IMR-90 (cell line): ENCODE measurements around the gene QSOX2. TPM values are rescaled to one million over a fixed set of nuclear protein-coding genes. Genes with fewer than 3 reads are reported as not detected.

Source experiments
- ATAC-seq: fragments of 200-7000 bp; cut with Tn5 transposase; 2 replicates; pipeline ENCODE4 v1.9.1; 2020; ENCODE audit warnings: low read depth, mild to moderate bottlenecking, moderate library complexity
- BruUV-seq: library from RNA; stranded (reverse); fragments of 400-500 nt; replicated peaks from 2 replicates; lab custom pipeline; 2021; lab: Mats Ljungman, UMichigan
- CTCF ChIA-PET: fragments of 300-600 bp; formaldehyde crosslinking; extraction: SDS; loops from one replicate; lab custom pipeline; 2021; ENCODE audit warnings: antibody characterized with exemption; lab: Yijun Ruan, JAX
- POLR2A ChIA-PET: fragments of 300-600 bp; sonication (Branson Sonifier 250); formaldehyde crosslinking; loops from one replicate; lab custom pipeline; 2022; ENCODE audit warnings: antibody characterized with exemption; ENCODE audit not compliant: unreplicated experiment; lab: Charles Lee
- DNase-seq: peaks from one replicate; pipeline ENCODE4 v3.0.0; 2013
- H2AFZ ChIP-seq: replicated peaks from 2 replicates; pipeline ENCODE3; 2013; ENCODE audit warnings: low read length, mild to moderate bottlenecking; ENCODE audit not compliant: poor library complexity
- H2AK5ac ChIP-seq: 2 replicates; pipeline ENCODE4 v1.6.1; 2013; ENCODE audit warnings: low read depth, low read length, inconsistent platforms
- H2AK9ac ChIP-seq: replicated peaks from 2 replicates; pipeline ENCODE3; 2013; ENCODE audit warnings: mild to moderate bottlenecking, low read depth, low read length, moderate library complexity; ENCODE audit not compliant: poor library complexity
- H2BK120ac ChIP-seq: 2 replicates; pipeline ENCODE4 v1.6.1; 2013; ENCODE audit warnings: low read depth, low read length, inconsistent platforms
- H2BK15ac ChIP-seq: 3 replicates; pipeline ENCODE4 v1.6.1; 2013; ENCODE audit warnings: low read depth, low read length, inconsistent platforms
- H2BK20ac ChIP-seq: 2 replicates; pipeline ENCODE4 v1.6.1; 2013; ENCODE audit warnings: low read depth, mild to moderate bottlenecking, inconsistent platforms, low read length, moderate library complexity
- H2BK5ac ChIP-seq: 2 replicates; pipeline ENCODE4 v1.6.1; 2013; ENCODE audit warnings: mild to moderate bottlenecking, low read depth, low read length, inconsistent platforms; ENCODE audit not compliant: poor library complexity, severe bottlenecking
- H3K14ac ChIP-seq: replicated peaks from 2 replicates; pipeline ENCODE4 v1.6.1; 2013; ENCODE audit warnings: low read depth, low read length, inconsistent platforms
- H3K18ac ChIP-seq: 2 replicates; pipeline ENCODE4 v1.6.1; 2013; ENCODE audit warnings: low read depth, low read length, control low read depth
- H3K23ac ChIP-seq: 2 replicates; pipeline ENCODE4 v1.6.1; 2013; ENCODE audit warnings: low read depth, low read length, inconsistent platforms
- H3K27ac ChIP-seq: 2 replicates; pipeline ENCODE4 v1.5.1; 2013; ENCODE audit warnings: mild to moderate bottlenecking, control low read depth, low read length; ENCODE audit not compliant: insufficient read depth
- H3K27me3 ChIP-seq: 2 replicates; pipeline ENCODE4 v1.6.1; 2013; ENCODE audit warnings: low read length; ENCODE audit not compliant: control insufficient read depth, insufficient read depth
- H3K36me3 ChIP-seq: 2 replicates; pipeline ENCODE4 v1.6.1; 2013; ENCODE audit warnings: low read length, mixed read lengths; ENCODE audit not compliant: control insufficient read depth, insufficient read depth
- H3K4ac ChIP-seq: 2 replicates; pipeline ENCODE4 v1.6.1; 2013; ENCODE audit warnings: low read depth, low read length, inconsistent platforms
- H3K4me1 ChIP-seq: 2 replicates; pipeline ENCODE4 v1.6.1; 2013; ENCODE audit warnings: low read length, mixed read lengths; ENCODE audit not compliant: control insufficient read depth, insufficient read depth
- H3K4me2 ChIP-seq: 2 replicates; pipeline ENCODE4 v1.6.1; 2013; ENCODE audit warnings: low read depth, mild to moderate bottlenecking, control low read depth, low read length, moderate library complexity
- H3K4me3 ChIP-seq: 2 replicates; pipeline ENCODE4 v1.5.1; 2013; ENCODE audit warnings: low read depth, mild to moderate bottlenecking, control low read depth, low read length, moderate library complexity; ENCODE audit not compliant: insufficient read depth
- H3K56ac ChIP-seq: 2 replicates; pipeline ENCODE4 v1.6.1; 2013; ENCODE audit warnings: low read length, inconsistent platforms; ENCODE audit not compliant: insufficient read depth; ENCODE audit errors: extremely low read depth
- H3K79me1 ChIP-seq, 2 experiments: 2 replicates each; pipeline ENCODE4 v1.6.1; 2013; ENCODE audit warnings: low read length in 2 of 2, inconsistent platforms in 1 of 2, low read depth in 1 of 2
- H3K9ac ChIP-seq: 2 replicates; pipeline ENCODE4 v1.6.1; 2013; ENCODE audit warnings: low read depth, low read length, control low read depth
- H3K9me1 ChIP-seq: 2 replicates; pipeline ENCODE4 v1.6.1; 2013; ENCODE audit warnings: low read length, inconsistent platforms; ENCODE audit not compliant: insufficient read depth
- H3K9me3 ChIP-seq: 2 replicates; pipeline ENCODE4 v1.6.1; 2013; ENCODE audit warnings: low read length; ENCODE audit not compliant: control insufficient read depth, insufficient read depth
- H4K20me1 ChIP-seq: 2 replicates; pipeline ENCODE4 v1.6.1; 2013; ENCODE audit warnings: low read length, inconsistent platforms; ENCODE audit not compliant: insufficient read depth
- H4K5ac ChIP-seq: 2 replicates; pipeline ENCODE4 v1.6.1; 2013; ENCODE audit warnings: mild to moderate bottlenecking, low read depth, low read length, control low read depth
- H4K8ac ChIP-seq, 2 experiments: 2 replicates each; pipeline ENCODE4 v1.6.1; 2013; ENCODE audit warnings: low read depth in 2 of 2, low read length in 2 of 2, control low read depth in 1 of 2, inconsistent platforms in 1 of 2
- H4K91ac ChIP-seq: 2 replicates; pipeline ENCODE4 v1.6.1; 2013; ENCODE audit warnings: low read depth, low read length, inconsistent platforms; ENCODE audit not compliant: insufficient read depth
- CHD1 ChIP-seq: IDR thresholded peaks from 2 replicates; pipeline ENCODE4 v1.6.1; 2012; ENCODE audit warnings: low read depth, low read length, improper control_type of control experiment
- CTCF ChIP-seq: conservative IDR thresholded peaks from 2 replicates; pipeline ENCODE4 v1.5.1; 2012; ENCODE audit warnings: mild to moderate bottlenecking, low read depth, low read length, improper control_type of control experiment
- WGBS, 2 experiments: methylation state at CpG; one replicate each; pipeline versions ENCODE4 v1.1.5 to v1.1.7; 2013; ENCODE audit warnings: missing lambda C conversion rate in 2 of 2; ENCODE audit not compliant: insufficient read length in 1 of 2; ENCODE audit errors: extremely low coverage in 2 of 2; 5-methylcytosine and 5-hydroxymethylcytosine counted together
- dilution Hi-C: fragments of 300-500 bp; cut with HindIII; formaldehyde crosslinking; loops from one replicate; pipeline ENCODE4 v1.14.3; 2018; ENCODE audit warnings: low sequenced_read_pairs; ENCODE audit not compliant: unreplicated experiment
- in situ Hi-C: fragments of 300-500 bp; cut with MboI; formaldehyde crosslinking; loops from 3 replicates; pipeline ENCODE4 v1.14.3; 2019; ENCODE audit warnings: low sequenced_read_pairs, inconsistent platforms, mixed read lengths
- intact Hi-C: fragments of 100-400 bp; cut with micrococcal nuclease; formaldehyde crosslinking; loops from 2 replicates; pipeline ENCODE4 v1.10.0; 2022
- polyA plus RNA-seq, 3 experiments: library from polyadenylated mRNA; depleted of rRNA; stranded (reverse); fragments of >200 nt; gene quantifications; 2 replicates each; pipeline ENCODE4 v1.2.3, GENCODE V29; 2012; ENCODE audit warnings: low replicate concordance in 1 of 3
- total RNA-seq: library from RNA; depleted of rRNA; stranded (reverse); fragments of >200 nt; gene quantifications from 2 replicates; pipeline ENCODE4 v1.2.3, GENCODE V29; 2012

QSOX2 gene
- total and polyA plus RNA-seq, 2 of the 4 experiments (the other 2 are of a cell fraction) = 5.9 to 12.9 TPM

DNA sequence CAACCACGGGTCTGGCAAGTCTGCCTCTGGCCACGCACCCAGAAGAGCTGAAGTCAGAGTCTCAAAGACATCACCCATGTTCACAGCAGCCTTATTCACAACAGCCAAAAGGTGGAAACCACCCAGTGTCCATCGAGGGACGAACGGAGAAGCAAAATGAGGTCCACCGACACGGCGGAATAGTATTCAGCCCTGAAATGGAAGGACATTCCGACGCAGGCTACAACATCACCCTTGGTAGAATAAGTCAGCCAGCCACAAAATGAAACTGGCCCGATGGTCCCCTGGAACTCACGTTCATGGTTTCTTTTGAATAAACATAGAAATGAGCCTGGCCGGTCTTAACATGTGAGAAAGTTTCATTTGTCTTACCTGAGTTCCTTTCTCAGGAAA lies 41.4 kb upstream of the QSOX2 start:
- TF ChIP-seq CTCF (no peak), CHD1 (no peak)
- Histone ChIP-seq H2AFZ (no peak overlapping the region), H2BK5ac (no peak overlapping the region), H3K79me1 (no peaks in the 10 kb centered on the region), H3K27ac (no peak overlapping the region), H3K27me3 (peaks cover 27% of the 10 kb centered on the region; the same call in 1 of the 2 replicates), H3K23ac (no peak overlapping the region), H2AK5ac (no peak overlapping the region), H2BK15ac (no peak overlapping the region), H2BK120ac (no peak overlapping the region), H4K5ac (no peak overlapping the region), H3K56ac (no peak overlapping the region), H3K4me3 (no peak overlapping the region), H3K18ac (no peak overlapping the region), H3K9me3 (no peaks in the 10 kb centered on the region), H3K4me1 (no peaks in the 10 kb centered on the region), H4K8ac (no peak overlapping the region), H3K9ac (no peak overlapping the region), H3K4ac (no peak overlapping the region), H2AK9ac (no peak overlapping the region), H4K91ac (no peak overlapping the region), H2BK20ac (no peak overlapping the region), H3K14ac (no peak overlapping the region), H3K9me1 (no peaks in the 10 kb centered on the region), H4K20me1 (no peaks in the 10 kb centered on the region; the same call in 1 of the 2 replicates), H3K4me2 (no peak overlapping the region), H3K36me3 (no peaks in the 10 kb centered on the region)
- intact Hi-C loops (no loop called here), dilution Hi-C loops (no loop called here), in situ Hi-C loops (no loop called here)
- DNase-seq (no peak), ATAC-seq (no peak)
- ChIA-PET POLR2A (no interaction called here), CTCF (no interaction called here)
- 94% methylated on average over 7 of the region's 13 CpGs; no CpG with 5 or more reads in 1 of the 2 experiments for WGBS, 2 experiments
- no TSS peak for BruUV-seq
